ENCODE data around the gene DNLZ. TPM values are rescaled to one million over a fixed set of nuclear protein-coding genes. Genes with fewer than 3 reads are reported as not detected.

The DNLZ gene
- total and polyA plus RNA-seq, 8 donors: 4.2 to 18.8 (median 8.8) TPM

DNA sequence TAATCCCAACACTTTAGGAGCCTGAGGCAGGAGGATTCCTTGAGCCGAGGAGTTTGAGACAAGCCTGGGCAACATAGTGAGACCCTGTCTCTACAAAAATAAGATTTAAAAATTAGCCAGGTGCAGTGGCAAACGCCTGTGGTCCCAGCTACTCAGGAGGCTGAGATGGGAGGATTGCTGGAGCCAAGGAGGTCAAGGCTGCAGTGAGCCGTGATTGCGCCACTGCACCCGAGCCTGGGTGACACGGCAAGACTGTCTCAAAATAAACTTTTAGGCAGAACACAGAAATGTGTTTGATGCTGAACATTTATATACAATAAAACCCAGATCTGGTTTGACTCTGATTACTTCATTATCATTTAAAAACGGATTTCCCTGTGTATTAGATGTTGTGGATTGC is 41.9 kb upstream of the DNLZ start:
- Histone ChIP-seq H3K27me3 (no peaks in the 10 kb centered on the region), H3K36me3 (peaks cover 0 to 58% of the 10 kb centered on the region in 2 donors), H3K4me1 (peaks cover 14 to 20% of the 10 kb centered on the region in 2 donors), H3K4me3 (no peak overlapping the region), H3K9me3 (no peaks in the 10 kb centered on the region), H3K27ac (no peak overlapping the region)
- intact Hi-C loops (cut with DNase I): no loop called here
- ATAC-seq (no peak), DNase-seq (no peak)
- TF ChIP-seq, protein P1, sequence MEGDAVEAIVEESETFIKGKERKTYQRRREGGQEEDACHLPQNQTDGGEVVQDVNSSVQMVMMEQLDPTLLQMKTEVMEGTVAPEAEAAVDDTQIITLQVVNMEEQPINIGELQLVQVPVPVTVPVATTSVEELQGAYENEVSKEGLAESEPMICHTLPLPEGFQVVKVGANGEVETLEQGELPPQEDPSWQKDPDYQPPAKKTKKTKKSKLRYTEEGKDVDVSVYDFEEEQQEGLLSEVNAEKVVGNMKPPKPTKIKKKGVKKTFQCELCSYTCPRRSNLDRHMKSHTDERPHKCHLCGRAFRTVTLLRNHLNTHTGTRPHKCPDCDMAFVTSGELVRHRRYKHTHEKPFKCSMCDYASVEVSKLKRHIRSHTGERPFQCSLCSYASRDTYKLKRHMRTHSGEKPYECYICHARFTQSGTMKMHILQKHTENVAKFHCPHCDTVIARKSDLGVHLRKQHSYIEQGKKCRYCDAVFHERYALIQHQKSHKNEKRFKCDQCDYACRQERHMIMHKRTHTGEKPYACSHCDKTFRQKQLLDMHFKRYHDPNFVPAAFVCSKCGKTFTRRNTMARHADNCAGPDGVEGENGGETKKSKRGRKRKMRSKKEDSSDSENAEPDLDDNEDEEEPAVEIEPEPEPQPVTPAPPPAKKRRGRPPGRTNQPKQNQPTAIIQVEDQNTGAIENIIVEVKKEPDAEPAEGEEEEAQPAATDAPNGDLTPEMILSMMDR (IDR thresholded peaks at IDR 0.05): no peak

DNA sequence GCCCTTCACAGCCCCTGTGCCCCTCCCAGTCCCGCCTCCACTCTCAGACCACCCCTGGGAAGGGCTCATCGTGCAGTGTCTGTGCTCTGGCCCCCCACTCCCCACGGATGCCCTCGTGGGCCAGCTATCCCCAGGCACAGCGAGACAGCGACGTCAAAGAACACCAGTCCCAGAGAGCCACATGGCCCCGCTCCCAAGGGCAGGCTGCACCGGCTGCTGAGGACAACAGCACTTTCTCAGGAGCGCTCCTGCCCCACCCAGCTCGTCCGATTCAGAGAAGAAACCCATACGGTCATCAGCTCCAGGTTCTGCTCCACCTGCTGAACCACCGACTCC is 41.2 kb upstream of the DNLZ start:
- H3K4me3 ChIP-seq: no peak overlapping the region
- TF ChIP-seq, protein P1 (IDR thresholded peaks at IDR 0.05): no peak
- H3K4me1 ChIP-seq: peaks cover 15 to 21% of the 10 kb centered on the region in 2 donors
- no peak overlapping the region for H3K27ac ChIP-seq
- DNase-seq (no peak), ATAC-seq (no peak)
- H3K27me3 ChIP-seq: no peaks in the 10 kb centered on the region
- intact Hi-C loops (cut with DNase I): no loop called here
- H3K9me3 ChIP-seq: no peaks in the 10 kb centered on the region
- peaks cover 0 to 58% of the 10 kb centered on the region in 2 donors for H3K36me3 ChIP-seq

DNA sequence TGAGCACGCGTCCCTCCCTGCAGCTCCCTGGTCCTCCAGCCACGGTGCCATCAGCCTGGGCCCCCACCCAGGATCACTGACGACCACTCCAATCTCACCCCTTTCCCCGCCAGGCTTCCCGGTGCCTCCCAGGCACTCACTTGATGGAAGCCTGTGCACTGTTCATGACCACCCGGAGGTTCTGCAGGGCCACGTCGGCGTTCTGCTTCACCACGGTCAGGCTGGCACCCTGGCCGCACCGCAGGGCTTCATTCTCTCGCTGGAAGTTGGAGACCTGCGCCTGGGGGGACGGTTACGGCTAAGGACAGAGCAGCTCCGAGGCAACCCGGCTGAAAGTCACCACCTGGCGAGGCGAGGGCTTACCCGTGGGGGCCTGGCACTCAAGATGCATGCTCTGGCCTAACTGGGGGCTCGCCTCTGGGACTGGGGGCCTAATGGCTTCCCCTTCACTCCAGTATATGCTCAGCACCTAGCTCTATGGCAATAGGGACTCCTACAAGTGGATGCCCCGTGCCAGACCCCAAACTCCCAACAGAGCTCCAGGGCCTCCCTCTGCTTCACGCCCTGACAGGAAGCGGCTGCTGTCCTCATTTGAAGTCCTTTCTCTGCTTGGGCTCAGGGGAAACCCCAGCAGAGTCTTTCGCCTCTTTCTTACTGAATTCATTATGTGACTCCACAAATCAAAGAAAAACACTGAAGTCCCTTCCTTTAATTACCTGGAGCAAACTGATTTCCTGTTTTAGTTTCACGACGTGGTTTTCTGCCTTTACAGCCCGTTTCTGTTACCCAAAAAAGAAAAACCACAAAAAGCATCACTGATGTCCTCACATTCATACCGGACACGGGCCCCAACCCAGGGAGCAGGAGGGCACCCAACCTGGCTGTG is 40.6 kb upstream of the DNLZ start:
- TF ChIP-seq, protein P1 (IDR thresholded peaks at IDR 0.05): no peak
- Histone ChIP-seq H3K4me1 (peaks cover 13 to 19% of the 10 kb centered on the region in 2 donors), H3K36me3 (peaks cover 0 to 58% of the 10 kb centered on the region in 2 donors), H3K4me3 (no peak overlapping the region), H3K27ac (no peak overlapping the region), H3K27me3 (no peaks in the 10 kb centered on the region), H3K9me3 (no peaks in the 10 kb centered on the region)
- no peak for DNase-seq
- no peak for ATAC-seq
- intact Hi-C loops (cut with DNase I): no loop called here

DNA sequence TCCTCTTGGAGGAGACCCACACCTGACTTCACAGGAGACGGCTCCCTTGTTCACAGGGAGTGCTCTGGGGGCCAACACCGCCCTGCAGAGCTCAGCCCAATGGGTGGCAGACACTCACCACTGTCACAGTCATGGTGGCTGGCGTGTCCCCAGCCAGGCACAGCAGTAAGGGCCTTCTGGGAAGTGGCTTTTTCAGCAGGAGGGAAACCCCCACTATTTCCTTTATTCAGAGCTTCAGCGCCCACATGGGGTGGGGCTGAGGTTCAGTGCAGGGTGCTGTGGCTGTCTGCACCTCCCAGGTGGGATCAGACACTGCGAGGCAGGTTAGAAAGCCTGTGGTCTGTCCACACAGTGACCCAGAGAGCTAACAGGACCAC is 40.0 kb upstream of the DNLZ start:
- intact Hi-C loops (cut with DNase I): no loop called here
- ATAC-seq (no peak), DNase-seq (peak in 1 of 4 donors; percentile 30)
- H3K9me3 ChIP-seq: no peaks in the 10 kb centered on the region
- H3K4me1 ChIP-seq: peaks cover 16 to 19% of the 10 kb centered on the region in 2 donors
- TF ChIP-seq, protein P1 (IDR thresholded peaks at IDR 0.05): no peak
- H3K4me3 ChIP-seq: no peak overlapping the region
- H3K27me3 ChIP-seq: no peaks in the 10 kb centered on the region
- peaks cover 0 to 58% of the 10 kb centered on the region in 2 donors for H3K36me3 ChIP-seq
- H3K27ac ChIP-seq: no peak overlapping the region

DNA sequence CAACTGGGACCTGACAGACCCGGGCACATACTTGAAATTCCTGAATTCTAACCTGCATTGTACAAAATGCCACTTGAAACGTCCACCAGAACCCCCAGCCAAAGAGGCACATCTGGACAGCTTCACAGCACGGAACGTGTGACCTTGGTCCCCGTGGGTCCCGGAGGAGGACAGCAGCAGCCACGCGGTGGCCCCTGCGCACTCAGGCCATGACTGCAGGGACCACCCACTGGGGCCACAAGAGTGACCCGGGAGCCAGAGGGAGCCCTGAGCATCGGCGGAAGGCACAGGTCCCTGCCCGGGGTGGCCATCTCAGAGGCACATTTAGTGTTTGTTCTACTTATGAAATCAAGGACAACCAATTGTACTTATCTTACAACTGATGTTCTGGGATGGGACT is 38.5 kb upstream of the DNLZ start:
- Histone ChIP-seq H3K9me3 (no peaks in the 10 kb centered on the region), H3K27ac (no peak overlapping the region), H3K27me3 (no peaks in the 10 kb centered on the region), H3K4me3 (no peak overlapping the region), H3K4me1 (peaks cover 16 to 26% of the 10 kb centered on the region in 2 donors), H3K36me3 (peaks cover 0 to 59% of the 10 kb centered on the region in 2 donors)
- intact Hi-C loops (cut with DNase I): no loop called here
- DNase-seq (no peak), ATAC-seq (no peak)
- TF ChIP-seq, protein P1 (IDR thresholded peaks at IDR 0.05): no peak
